Measurements from ENCODE around the gene RNF157. TPM values are rescaled to one million over a fixed set of nuclear protein-coding genes. Genes with fewer than 3 reads are reported as not detected.
"Not testable (repeated sequence)": the region's sequence is repeated elsewhere in the genome, so short reads cannot be mapped to it uniquely, and the experiment has no call there.

RNF157 gene
- total RNA-seq, 2 donors from 2014 or later, result 91.9 to 100 TPM

- Mint-ChIP-seq H3K4me1 (ENCODE audit: low read depth) (peaks cover 65% of the 10 kb centered on the region), H3K36me3 (ENCODE audit: insufficient read depth in 2 of 2) (peaks cover 21 to 28% of the 10 kb centered on the region in 2 donors), H3K27me3 (ENCODE audit: low read depth) (no peaks in the 10 kb centered on the region), H3K4me3 (peak overlapping the region; percentile 90 to 97), H3K27ac (peak overlapping the region; percentile 96), H3K9me3 (no peaks in the 10 kb centered on the region)
- peak in 1 of 2 donors; percentile 40 for DNase-seq
- ATAC-seq (replicated peaks in 1 of 2), result no peak
Measured at GRCh38 chr17:76267051-76267576, 26.8 kb upstream of the RNF157 start.

DNA sequence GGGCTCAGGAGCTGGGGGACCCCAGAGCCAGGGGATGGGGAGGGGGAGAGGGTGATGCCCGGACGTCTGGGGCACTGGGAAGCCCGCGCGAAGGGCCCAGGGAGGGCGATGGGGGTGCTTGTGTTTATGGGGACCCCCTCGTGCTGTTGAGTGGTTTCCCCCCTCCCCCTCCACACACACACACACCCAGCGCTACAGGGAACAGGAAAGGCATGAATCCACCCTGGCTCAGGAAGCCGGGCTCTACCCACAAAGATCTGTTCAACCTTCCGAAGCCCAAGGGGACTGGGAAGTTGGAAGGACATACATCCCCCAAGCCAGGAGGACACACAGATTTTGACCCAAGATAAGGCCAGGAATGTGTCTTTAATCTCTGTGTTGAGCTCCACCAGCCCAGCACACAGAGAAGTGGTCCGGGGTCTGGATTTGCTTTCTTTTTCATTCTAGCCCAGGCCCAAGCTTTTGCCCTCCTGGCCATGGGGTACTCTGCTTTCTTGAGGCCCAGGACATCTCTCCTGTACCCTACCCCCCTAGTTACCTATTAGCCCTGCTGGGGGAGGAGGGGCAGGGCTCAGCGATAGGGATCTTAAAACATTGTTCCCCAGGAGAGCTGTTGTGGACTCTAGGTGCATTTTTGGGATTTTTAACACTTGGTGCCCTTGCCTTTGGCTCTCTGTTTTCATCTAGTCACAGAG is 26.1 kb upstream of the RNF157 start:
- Mint-ChIP-seq H3K27me3 (ENCODE audit: low read depth) (no peaks in the 10 kb centered on the region), H3K36me3 (ENCODE audit: insufficient read depth in 2 of 2) (peaks cover 21 to 28% of the 10 kb centered on the region in 2 donors), H3K9me3 (no peaks in the 10 kb centered on the region), H3K27ac (peak overlapping the region; percentile 96), H3K4me1 (ENCODE audit: low read depth) (peaks cover 67% of the 10 kb centered on the region), H3K4me3 (peak overlapping the region; percentile 90 to 97)
- no peak for ATAC-seq (replicated peaks in 1 of 2)
- peak; percentile 32 to 40 for DNase-seq

DNA sequence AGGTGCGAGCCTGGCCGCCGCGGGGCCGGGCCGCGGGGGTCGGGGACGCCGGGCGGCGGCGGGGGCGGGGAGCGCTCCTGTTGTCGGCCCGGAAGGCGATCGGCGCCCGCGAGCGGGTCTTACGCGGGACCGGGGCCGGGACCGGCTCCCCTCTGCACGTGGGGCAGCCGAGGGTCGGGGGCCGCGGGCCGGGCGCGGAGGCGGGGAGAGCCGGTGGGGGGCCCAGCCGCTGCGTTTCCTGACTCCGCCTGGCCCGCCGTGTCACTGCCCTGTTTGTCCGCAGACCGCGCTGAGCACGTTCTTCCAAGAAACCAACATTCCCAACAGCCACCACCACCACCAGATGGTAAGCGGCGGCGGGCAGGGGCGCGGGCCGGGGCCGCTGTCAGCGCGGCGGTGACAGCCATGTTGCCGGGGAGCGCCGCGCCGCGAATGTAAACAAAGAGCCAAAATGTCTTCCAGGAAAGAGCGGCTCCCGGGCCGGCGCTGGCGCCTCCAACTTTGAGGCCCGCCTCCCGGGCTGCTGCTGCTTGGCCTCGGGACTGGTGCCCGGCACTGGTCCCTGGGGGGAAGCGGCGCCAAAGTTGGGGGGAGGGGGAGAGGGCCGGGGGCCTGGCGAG is 25.4 kb upstream of the RNF157 start:
- Mint-ChIP-seq H3K9me3 (no peaks in the 10 kb centered on the region), H3K27me3 (ENCODE audit: low read depth) (no peaks in the 10 kb centered on the region), H3K36me3 (ENCODE audit: insufficient read depth in 2 of 2) (peaks cover 21 to 28% of the 10 kb centered on the region in 2 donors), H3K4me3 (peak overlapping the region; percentile 90 to 97), H3K27ac (peak overlapping the region; percentile 86), H3K4me1 (ENCODE audit: low read depth) (peaks cover 65% of the 10 kb centered on the region)
- DNase-seq (peak; percentile 58 to 62), ATAC-seq (replicated peaks in 1 of 2) (no peak)

- Mint-ChIP-seq H3K27me3 (ENCODE audit: low read depth) (no peaks in the 10 kb centered on the region), H3K36me3 (ENCODE audit: insufficient read depth in 2 of 2) (peaks cover 21 to 26% of the 10 kb centered on the region in 2 donors), H3K27ac (peak within 1 kb of the TSS; percentile 96), H3K9me3 (no peaks in the 10 kb centered on the region), H3K4me1 (ENCODE audit: low read depth) (peaks cover 64% of the 10 kb centered on the region), H3K4me3 (peak within 1 kb of the TSS; percentile 93 to 97)
- DNase-seq (peak; percentile 99), ATAC-seq (replicated peaks in 1 of 2) (peak; percentile 83)
Measured at GRCh38 chr17:76264755-76265623, 24.7 kb upstream of the RNF157 start, which contains the start of gene UBALD2. Gene UBALD2, plus strand, starts transcription at chr17:76265348. Its CDS starts 158 bp downstream, at chr17:76265506.

DNA sequence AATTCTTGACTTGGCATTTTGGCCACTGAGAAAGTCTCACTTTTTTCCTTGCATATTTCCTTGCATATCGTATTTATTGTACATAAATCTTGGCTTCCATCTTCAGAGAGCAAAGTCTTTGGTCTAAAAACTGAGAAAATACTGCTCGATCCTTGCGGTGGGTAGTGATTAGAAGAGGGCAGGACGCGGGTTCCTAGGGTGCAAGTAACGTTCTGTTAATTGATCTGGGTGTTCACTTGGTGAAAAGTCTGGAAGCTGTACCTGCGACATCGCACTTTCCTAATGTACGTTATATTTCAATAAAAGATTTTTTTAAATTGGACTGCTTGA is 24.1 kb upstream of the RNF157 start:
- DNase-seq, result no peak
- no peaks in the 10 kb centered on the region for H3K9me3 Mint-ChIP-seq
- peak in 1 of 2 donors; percentile 0 for ATAC-seq (replicated peaks in 1 of 2)

DNA sequence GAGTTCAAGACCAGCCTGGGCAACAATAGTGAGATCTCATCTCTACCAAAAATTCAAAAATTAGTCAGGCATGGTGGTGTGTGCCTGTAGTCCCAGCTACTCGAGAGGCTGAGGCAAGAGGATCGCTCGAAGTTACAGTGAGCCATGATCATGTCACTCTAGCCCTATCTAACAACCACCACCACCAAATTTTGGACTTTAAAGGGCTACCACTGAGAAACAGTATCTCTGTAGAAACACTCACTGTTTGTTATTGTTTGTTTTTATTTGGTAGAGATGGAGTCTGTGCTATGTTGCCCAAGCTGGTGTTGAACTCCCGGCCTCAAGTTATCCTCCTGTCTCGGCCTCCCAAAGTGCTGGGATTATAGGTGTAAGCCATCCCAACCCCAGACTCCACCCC is 23.6 kb upstream of the RNF157 start:
- ATAC-seq (replicated peaks in 1 of 2) (no peak), DNase-seq (no peak)

More for the DNA sequence above, 24.1 kb upstream of the RNF157 start:
- Mint-ChIP-seq H3K27me3 (ENCODE audit: low read depth) (no peaks in the 10 kb centered on the region), H3K4me1 (ENCODE audit: low read depth) (peaks cover 58% of the 10 kb centered on the region), H3K36me3 (ENCODE audit: insufficient read depth in 2 of 2) (peaks cover 20 to 23% of the 10 kb centered on the region in 2 donors), H3K27ac (peak overlapping the region; percentile 90), H3K4me3 (peak overlapping the region; percentile 70 to 93)

DNA sequence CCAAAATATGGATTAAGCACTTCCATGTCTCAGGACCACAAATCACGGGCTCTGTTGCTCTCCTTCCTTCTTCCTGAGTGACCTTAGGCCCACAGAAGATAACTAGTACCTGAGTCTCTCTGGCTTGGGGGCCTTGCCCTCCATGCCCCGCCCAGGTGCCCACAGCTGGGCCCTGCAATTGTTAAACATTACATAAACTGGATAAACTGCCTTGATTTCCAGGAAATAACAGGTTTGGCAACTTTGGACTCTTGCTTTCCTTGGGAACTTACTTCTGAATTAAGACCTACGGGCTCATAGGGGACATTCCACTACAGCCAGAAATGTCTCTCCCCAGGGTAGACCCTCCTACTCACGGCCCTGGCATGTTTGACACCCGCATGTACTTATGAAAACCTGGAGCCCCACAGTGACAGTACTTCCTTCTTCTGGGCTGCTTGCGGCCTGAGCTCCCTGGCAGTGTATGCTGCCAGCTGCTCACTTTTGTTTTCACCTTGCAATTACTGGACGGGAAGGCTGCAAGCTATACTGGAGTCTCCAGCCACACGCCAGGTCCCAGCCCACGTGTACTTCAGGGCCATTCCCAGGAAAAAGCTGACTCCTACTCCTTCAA is 22.5 kb upstream of the RNF157 start:
- Mint-ChIP-seq H3K27ac (peak overlapping the region; percentile 90), H3K4me1 (ENCODE audit: low read depth) (peaks cover 44% of the 10 kb centered on the region), H3K4me3 (peak overlapping the region; percentile 70 to 93), H3K27me3 (ENCODE audit: low read depth) (no peaks in the 10 kb centered on the region), H3K9me3 (no peaks in the 10 kb centered on the region), H3K36me3 (ENCODE audit: insufficient read depth in 2 of 2) (peaks cover 12 to 13% of the 10 kb centered on the region in 2 donors)
- peak; percentile 48 to 57 for DNase-seq
- no peak for ATAC-seq (replicated peaks in 1 of 2)

More for the DNA sequence above, 23.6 kb upstream of the RNF157 start:
- H3K27me3 Mint-ChIP-seq (ENCODE audit: low read depth), result no peaks in the 10 kb centered on the region
- peak overlapping the region; percentile 90 for H3K27ac Mint-ChIP-seq
- peak overlapping the region; percentile 70 to 93 for H3K4me3 Mint-ChIP-seq
- peaks cover 18 to 21% of the 10 kb centered on the region in 2 donors for H3K36me3 Mint-ChIP-seq (ENCODE audit: insufficient read depth in 2 of 2)
- H3K9me3 Mint-ChIP-seq, result no peaks in the 10 kb centered on the region
- H3K4me1 Mint-ChIP-seq (ENCODE audit: low read depth), result peaks cover 54% of the 10 kb centered on the region

DNA sequence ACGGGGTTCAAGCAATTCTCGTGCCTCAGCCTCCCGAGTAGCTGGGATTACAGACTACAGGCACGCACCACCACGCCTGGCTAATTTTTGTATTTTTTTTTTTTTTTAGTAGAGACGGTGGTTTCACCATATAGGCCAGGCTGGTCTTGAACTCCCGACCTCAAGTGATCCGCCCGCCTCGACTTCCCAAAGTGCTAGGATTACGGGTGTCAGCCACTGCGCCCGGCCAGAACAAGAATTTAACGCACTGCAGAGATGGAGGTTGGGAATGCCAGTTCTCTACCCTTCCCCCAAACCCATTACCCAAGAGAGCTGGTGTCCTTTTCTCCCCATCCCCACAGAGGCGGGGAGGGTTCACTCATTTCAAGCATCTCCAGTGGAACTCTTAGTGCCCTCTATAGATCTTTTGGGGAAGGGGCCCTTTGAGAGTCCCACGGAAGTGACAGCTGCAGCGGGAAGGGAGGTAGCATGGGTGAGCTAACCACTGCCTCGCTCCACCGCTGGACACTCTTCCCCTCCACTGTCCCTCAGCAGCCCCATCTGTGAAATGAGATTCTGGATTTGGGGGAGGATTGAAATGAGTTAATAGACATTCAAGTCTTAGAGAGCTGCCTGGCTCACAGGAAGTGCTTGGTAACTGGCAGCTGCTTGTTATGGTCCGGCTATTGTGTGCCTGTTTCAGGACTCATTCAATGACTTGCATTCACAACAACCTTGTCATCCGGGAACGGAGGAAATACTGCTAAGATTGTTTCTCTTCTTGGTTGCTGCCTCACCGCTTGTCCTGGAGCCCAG is 21.3 kb upstream of the RNF157 start:
- Mint-ChIP-seq H3K27ac (peak overlapping the region; percentile 90), H3K4me3 (peak overlapping the region; percentile 70 to 93), H3K9me3 (no peaks in the 10 kb centered on the region), H3K4me1 (ENCODE audit: low read depth) (peaks cover 45% of the 10 kb centered on the region), H3K27me3 (ENCODE audit: low read depth) (no peaks in the 10 kb centered on the region), H3K36me3 (ENCODE audit: insufficient read depth in 2 of 2) (peaks cover 3 to 5% of the 10 kb centered on the region in 2 donors)
- DNase-seq (peak; percentile 38 to 42), ATAC-seq (replicated peaks in 1 of 2) (no peak)

GRCh38 chr17:76260669-76261068 is 20.4 kb upstream of the RNF157 start:
- no peak for DNase-seq
- peaks cover 55% of the 10 kb centered on the region for H3K4me1 Mint-ChIP-seq (ENCODE audit: low read depth)

GRCh38 chr17:76260220-76260619 is 19.9 kb upstream of the RNF157 start:
- Mint-ChIP-seq H3K4me3 (no peak overlapping the region), H3K27ac (no peak overlapping the region), H3K27me3 (ENCODE audit: low read depth) (no peaks in the 10 kb centered on the region), H3K36me3 (ENCODE audit: insufficient read depth in 2 of 2) (no peaks in the 10 kb centered on the region), H3K4me1 (ENCODE audit: low read depth) (peaks cover 59% of the 10 kb centered on the region), H3K9me3 (no peaks in the 10 kb centered on the region)
- no peak for ATAC-seq (replicated peaks in 1 of 2)
- no peak for DNase-seq

More at GRCh38 chr17:76260669-76261068, 20.4 kb upstream of the RNF157 start:
- Mint-ChIP-seq H3K27me3 (ENCODE audit: low read depth) (no peaks in the 10 kb centered on the region), H3K36me3 (ENCODE audit: insufficient read depth in 2 of 2) (no peaks in the 10 kb centered on the region), H3K9me3 (no peaks in the 10 kb centered on the region), H3K4me3 (no peak overlapping the region), H3K27ac (no peak overlapping the region)
- no peak for ATAC-seq (replicated peaks in 1 of 2)

DNA sequence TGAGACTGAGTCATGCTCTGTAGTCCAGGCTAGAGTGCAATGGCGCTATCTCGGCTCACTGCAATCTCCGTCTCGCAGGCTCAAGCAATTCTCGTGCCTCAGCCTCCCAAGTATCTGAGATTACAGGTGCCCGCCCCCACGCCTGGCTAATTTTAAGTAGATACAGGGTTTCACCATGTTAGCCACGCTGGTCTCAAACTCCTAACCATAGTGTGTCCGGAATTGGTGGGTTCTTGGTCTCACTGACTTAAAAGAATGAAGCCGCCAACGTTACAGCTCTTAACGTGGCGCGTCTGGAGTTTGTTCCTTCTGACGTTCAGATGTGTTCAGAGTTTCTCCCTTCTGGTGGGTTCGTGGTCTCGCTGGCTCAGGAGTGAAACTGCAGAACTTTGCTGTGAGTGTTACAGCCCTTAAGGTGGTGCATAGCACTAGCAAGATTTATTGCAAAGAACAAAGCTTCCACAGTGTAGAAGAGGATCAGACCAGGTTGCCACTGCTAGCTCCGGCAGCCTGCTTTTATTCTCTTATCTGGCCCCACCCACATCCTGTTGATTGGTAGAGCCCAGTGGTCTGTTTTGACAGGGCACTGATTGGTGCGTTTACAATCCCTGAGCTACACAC is 16.2 kb upstream of the RNF157 start:
- peaks cover 54% of the 10 kb centered on the region for H3K4me1 Mint-ChIP-seq (ENCODE audit: low read depth)
- peak overlapping the region; percentile 71 to 74 for H3K4me3 Mint-ChIP-seq
- not testable (repeated sequence) for H3K27me3 Mint-ChIP-seq (ENCODE audit: low read depth); H3K36me3 Mint-ChIP-seq (ENCODE audit: insufficient read depth in 2 of 2); H3K9me3 Mint-ChIP-seq
- ATAC-seq (replicated peaks in 1 of 2), result peak; percentile 72 to 80
- peak overlapping the region; percentile 84 for H3K27ac Mint-ChIP-seq
- peak; percentile 69 for DNase-seq
